Keratinocyte (primary cell): Measurements from ENCODE around the gene TOM1L1. TPM values are rescaled to one million over a fixed set of nuclear protein-coding genes. Genes with fewer than 3 reads are reported as not detected.

Source experiments
- DNase-seq: peaks from one replicate; pipeline ENCODE4 v3.0.0-alpha.2; 2011; ENCODE audit warnings: low read depth, missing footprints, low spot score
- FAIRE-seq: peaks from 2 replicates; lab custom pipeline; 2011; peaks lifted over from hg19 to GRCh38; lab: Jason Lieb, UNC
- H2AFZ ChIP-seq: 2 replicates; pipeline ENCODE4 v1.6.0; 2012; ENCODE audit warnings: low read length, control low read depth, inconsistent platforms; ENCODE audit not compliant: control insufficient read depth
- H3K27ac ChIP-seq: 2 replicates; pipeline ENCODE4 v1.5.1; 2011; ENCODE audit warnings: low read length; ENCODE audit not compliant: control insufficient read depth, insufficient read depth
- H3K27me3 ChIP-seq: 3 replicates; pipeline ENCODE4 v1.6.0; 2011; ENCODE audit warnings: low read length; ENCODE audit not compliant: control insufficient read depth, insufficient read depth; ENCODE audit errors: extremely low read depth
- H3K36me3 ChIP-seq, 2 experiments: 2 replicates in 1 of 2; 3 replicates in 1 of 2; pipeline ENCODE4 v1.5.1; 2011; ENCODE audit warnings: low read length in 2 of 2, mild to moderate bottlenecking in 1 of 2; ENCODE audit not compliant: control insufficient read depth in 2 of 2, insufficient read depth in 2 of 2; ENCODE audit errors: extremely low read depth in 1 of 2
- H3K4me1 ChIP-seq: 3 replicates; pipeline ENCODE4 v1.5.1; 2011; ENCODE audit warnings: low read length; ENCODE audit not compliant: control insufficient read depth, insufficient read depth; ENCODE audit errors: extremely low read depth
- H3K4me2 ChIP-seq: 3 replicates; pipeline ENCODE4 v1.6.0; 2011; ENCODE audit warnings: low read depth, low read length; ENCODE audit not compliant: control insufficient read depth, insufficient read depth; ENCODE audit errors: extremely low read depth
- H3K4me3 ChIP-seq, 3 experiments: fragments of 200-600 bp in 1 of 3; sonication (generic) in 1 of 3; 2 replicates in 2 of 3; 3 replicates in 1 of 3; pipeline ENCODE4 v1.5.1; 2011 to 2016; ENCODE audit warnings: low read length in 3 of 3, mild to moderate bottlenecking in 3 of 3, control low read depth in 2 of 3, inconsistent platforms in 1 of 3, low read depth in 1 of 3, mixed read lengths in 1 of 3, mixed run types in 1 of 3, moderate library complexity in 1 of 3; ENCODE audit not compliant: control insufficient read depth in 2 of 3, insufficient read depth in 2 of 3; ENCODE audit errors: extremely low read depth in 1 of 3
- H3K79me2 ChIP-seq: 2 replicates; pipeline ENCODE4 v1.6.0; 2012; ENCODE audit warnings: low read length; ENCODE audit not compliant: control insufficient read depth, insufficient read depth
- H3K9ac ChIP-seq: 3 replicates; pipeline ENCODE4 v1.6.0; 2011; ENCODE audit warnings: low read length; ENCODE audit not compliant: control insufficient read depth, insufficient read depth; ENCODE audit errors: extremely low read depth
- H3K9me1 ChIP-seq: 3 replicates; pipeline ENCODE4 v1.6.0; 2011; ENCODE audit warnings: low read length; ENCODE audit not compliant: control insufficient read depth, insufficient read depth; ENCODE audit errors: extremely low read depth
- H3K9me3 ChIP-seq: 2 replicates; pipeline ENCODE4 v1.5.1; 2012; ENCODE audit warnings: low read depth, low read length; ENCODE audit not compliant: control insufficient read depth
- H4K20me1 ChIP-seq: 3 replicates; pipeline ENCODE4 v1.6.0; 2011; ENCODE audit warnings: low read length; ENCODE audit not compliant: control insufficient read depth, insufficient read depth; ENCODE audit errors: extremely low read depth
- CTCF ChIP-seq, 3 experiments: IDR thresholded peaks in 1 of 3; conservative IDR thresholded peaks in 1 of 3; optimal IDR thresholded peaks in 1 of 3; 2 replicates in 2 of 3; 3 replicates in 1 of 3; pipeline versions ENCODE3 to v1.5.1; 2011; ENCODE audit warnings: low read length in 3 of 3, mild to moderate bottlenecking in 3 of 3, moderate library complexity in 2 of 3, control low read depth in 1 of 3, inconsistent platforms in 1 of 3; ENCODE audit not compliant: insufficient read depth in 2 of 3; ENCODE audit errors: extremely low read depth in 1 of 3
- EZH2 ChIP-seq: IDR thresholded peaks from one replicate; pipeline ENCODE4 v1.6.1; 2012; ENCODE audit warnings: inconsistent platforms, mild to moderate bottlenecking, low read length, moderate library complexity
- dilution Hi-C: fragments of 300-500 bp; cut with MboI; formaldehyde crosslinking; loops from one replicate; pipeline ENCODE4 v1.7.0; 2020; ENCODE audit warnings: low sequenced_read_pairs; ENCODE audit not compliant: extremely low pct_ligation_motif_present
- polyA plus RNA-seq, 5 experiments: library from polyadenylated mRNA; depleted of rRNA in 3 of 5; stranded (reverse) in 3 of 5; stranded (forward) in 1 of 5; unstranded in 1 of 5; fragments of >200 nt; gene quantifications; 1 replicate in 1 of 5; 2 replicates in 3 of 5; 3 replicates in 1 of 5; pipeline versions ENCODE4 v1.2.1 to v1.2.3, GENCODE V29; 2011 to 2012; ENCODE audit warnings: missing spikeins in 2 of 5, low read depth in 1 of 5, low replicate concordance in 1 of 5

TOM1L1 gene
- polyA plus RNA-seq, 1 donor (not counting 4 experiments of a cell fraction or from before 2014, with no cell fraction given), result 90.1 TPM

DNA sequence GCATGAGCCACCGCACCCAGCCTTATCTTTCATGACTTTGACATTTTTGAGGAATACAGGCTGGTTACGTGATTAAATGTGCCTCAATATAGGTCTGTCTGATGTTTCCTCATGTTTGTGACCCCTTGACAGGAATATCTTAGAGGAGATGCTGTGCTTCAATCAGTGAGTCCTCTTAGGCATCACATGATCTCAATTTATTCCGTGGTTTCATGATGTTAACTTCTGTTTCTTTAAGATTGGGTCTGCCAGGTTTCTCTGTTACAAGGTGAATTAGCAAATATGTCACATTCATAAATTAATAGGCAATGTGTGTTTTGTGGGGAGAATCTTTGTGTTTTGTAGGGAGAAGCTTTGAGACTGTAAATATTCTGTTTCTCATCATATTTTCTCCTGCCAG, 71.2 kb downstream of the TOM1L1 start:
- Histone ChIP-seq H3K36me3 (no peaks in the 10 kb centered on the region), H3K9me3 (no peaks in the 10 kb centered on the region), H3K27ac (no peak overlapping the region), H3K27me3 (no peaks in the 10 kb centered on the region), H4K20me1 (no peaks in the 10 kb centered on the region), H3K9ac (no peak overlapping the region), H3K4me2 (no peak overlapping the region), H2AFZ (no peak overlapping the region), H3K9me1 (no peaks in the 10 kb centered on the region), H3K79me2 (peaks cover 28% of the 10 kb centered on the region), H3K4me1 (peaks cover 13% of the 10 kb centered on the region), H3K4me3 (no peak overlapping the region)
- dilution Hi-C loops, result no loop called here
- TF ChIP-seq CTCF (optimal IDR thresholded peaks at IDR 0.05 in 1 of 3, IDR thresholded peaks at IDR 0.05 in 1 of 3, conservative IDR thresholded peaks at IDR 0.05 in 1 of 3; ENCODE audit: extremely low read depth in 1 of 3, insufficient read depth in 2 of 3, low read length in 3 of 3), result no peak
- TF ChIP-seq EZH2, result no peak
- FAIRE-seq, result no peak
- DNase-seq, result no peak

GRCh38 chr17:54972406-54973138, 71.9 kb downstream of the TOM1L1 start:
- no peak overlapping the region for H2AFZ ChIP-seq
- no peaks in the 10 kb centered on the region for H4K20me1 ChIP-seq
- H3K4me1 ChIP-seq, result peaks cover 9% of the 10 kb centered on the region
- FAIRE-seq (no peak), DNase-seq (no peak)
- no peaks in the 10 kb centered on the region for H3K36me3 ChIP-seq
- peaks cover 22% of the 10 kb centered on the region for H3K79me2 ChIP-seq
- H3K27me3 ChIP-seq, result no peaks in the 10 kb centered on the region
- H3K4me2 ChIP-seq, result no peak overlapping the region
- H3K9ac ChIP-seq, result no peak overlapping the region
- dilution Hi-C loops, result no loop called here
- no peaks in the 10 kb centered on the region for H3K9me3 ChIP-seq
- no peak overlapping the region for H3K27ac ChIP-seq
- H3K4me3 ChIP-seq, result no peak overlapping the region
- TF ChIP-seq CTCF (optimal IDR thresholded peaks at IDR 0.05 in 1 of 3, IDR thresholded peaks at IDR 0.05 in 1 of 3, conservative IDR thresholded peaks at IDR 0.05 in 1 of 3; ENCODE audit: extremely low read depth in 1 of 3, insufficient read depth in 2 of 3, low read length in 3 of 3) (no peak), EZH2 (no peak)
- no peaks in the 10 kb centered on the region for H3K9me1 ChIP-seq
